Right cardiac atrium (tissue), 5 donors: ENCODE data around the gene TUFM. TPM values are rescaled to one million over a fixed set of nuclear protein-coding genes. Genes with fewer than 3 reads are reported as not detected.

Experiments
- ATAC-seq, 2 donors: fragments of 200-7000 bp; cut with Tn5 transposase; one replicate each; pipeline versions ENCODE4 v1.8.0 to v1.9.1; 2020; ENCODE audit warnings: moderate library complexity in 2 of 2, mild to moderate bottlenecking in 1 of 2
- DNase-seq, 3 donors: peaks; one replicate each; pipeline ENCODE4 v3.0.0-alpha.2; 2020
- H3K27ac ChIP-seq: one replicate; pipeline ENCODE4 v1.5.1; 2013; ENCODE audit warnings: mild to moderate bottlenecking, low read length, control low read depth, moderate library complexity
- H3K27me3 ChIP-seq: one replicate; pipeline ENCODE4 v1.6.1; 2013; ENCODE audit not compliant: control insufficient read depth, insufficient read depth
- H3K4me1 ChIP-seq: one replicate; pipeline ENCODE4 v1.6.1; 2013; ENCODE audit warnings: low read length; ENCODE audit not compliant: control insufficient read depth, insufficient read depth
- H3K4me3 ChIP-seq: one replicate; pipeline ENCODE4 v1.5.1; 2013; ENCODE audit warnings: low read length, control low read depth
- H3K9me3 ChIP-seq: one replicate; pipeline ENCODE4 v1.6.1; 2013; ENCODE audit warnings: low read length; ENCODE audit not compliant: control insufficient read depth
- WGBS: extraction: QIAGEN DNeasy Blood & Tissue Kit; methylation state at CpG from one replicate; pipeline ENCODE4 v1.1.7; 2013; 5-methylcytosine and 5-hydroxymethylcytosine counted together
- intact Hi-C, 4 donors: fragments of 100-400 bp; cut with DNase I; formaldehyde crosslinking; loops; one replicate each; pipeline versions ENCODE4 v1.11.0 to v1.14.0; 2022 to 2023
- polyA plus RNA-seq: library from polyadenylated mRNA; stranded (reverse); fragments of 200-250 nt; gene quantifications from one replicate; pipeline ENCODE4 v1.2.3, GENCODE V29; 2013
- total RNA-seq, 4 donors: library from RNA; stranded (reverse); fragmentation: NEBNext Ultra II Directional; extraction: Animal tissue kit (Norgen Biotek cat#: 25700); gene quantifications; one replicate each; pipeline ENCODE4 v1.2.1, GENCODE V29; 2021
- donor health status: healthy with polysubstance abuse.
- donor health status: DM: no; HTN: yes; CAD: no.
- donor health status: DM: no; HTN: no; CAD: no.
- donor health status: DM: no; HTN: yes; CAD: no; lungs with severe emphysema.
- donor health status: DM: yes; HTN: yes; CAD: no.

TUFM gene
- total and polyA plus RNA-seq, 5 donors = 160 to 227 (median 181) TPM

DNA sequence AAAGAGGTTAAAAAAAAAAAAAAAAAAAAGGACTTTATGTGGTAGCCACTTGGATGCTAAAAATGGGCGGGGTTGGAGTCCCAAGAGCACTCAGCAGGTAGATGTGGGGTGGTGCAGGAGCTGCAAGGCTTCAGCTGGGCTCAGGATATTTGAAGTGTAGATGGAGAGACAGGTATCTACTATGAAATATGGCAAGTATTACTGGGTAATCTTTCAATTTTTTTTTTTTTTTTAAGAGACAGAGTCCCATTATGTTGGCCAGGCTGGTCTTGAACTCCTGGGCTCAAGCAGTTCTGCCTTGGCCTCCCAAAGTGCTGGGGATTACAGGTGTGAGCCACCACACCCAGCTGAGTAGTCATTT, 7.6 kb downstream of the TUFM start:
- no peak overlapping the region for H3K4me3 ChIP-seq
- no peak overlapping the region for H3K27ac ChIP-seq
- no peaks in the 10 kb centered on the region for H3K4me1 ChIP-seq
- no peaks in the 10 kb centered on the region for H3K9me3 ChIP-seq
- H3K27me3 ChIP-seq = no peaks in the 10 kb centered on the region
- DNase-seq (no peak), ATAC-seq (no peak)
- intact Hi-C loops = no loop called here
- WGBS = 100% methylated on average over 1 of the region's 1 CpG

DNA sequence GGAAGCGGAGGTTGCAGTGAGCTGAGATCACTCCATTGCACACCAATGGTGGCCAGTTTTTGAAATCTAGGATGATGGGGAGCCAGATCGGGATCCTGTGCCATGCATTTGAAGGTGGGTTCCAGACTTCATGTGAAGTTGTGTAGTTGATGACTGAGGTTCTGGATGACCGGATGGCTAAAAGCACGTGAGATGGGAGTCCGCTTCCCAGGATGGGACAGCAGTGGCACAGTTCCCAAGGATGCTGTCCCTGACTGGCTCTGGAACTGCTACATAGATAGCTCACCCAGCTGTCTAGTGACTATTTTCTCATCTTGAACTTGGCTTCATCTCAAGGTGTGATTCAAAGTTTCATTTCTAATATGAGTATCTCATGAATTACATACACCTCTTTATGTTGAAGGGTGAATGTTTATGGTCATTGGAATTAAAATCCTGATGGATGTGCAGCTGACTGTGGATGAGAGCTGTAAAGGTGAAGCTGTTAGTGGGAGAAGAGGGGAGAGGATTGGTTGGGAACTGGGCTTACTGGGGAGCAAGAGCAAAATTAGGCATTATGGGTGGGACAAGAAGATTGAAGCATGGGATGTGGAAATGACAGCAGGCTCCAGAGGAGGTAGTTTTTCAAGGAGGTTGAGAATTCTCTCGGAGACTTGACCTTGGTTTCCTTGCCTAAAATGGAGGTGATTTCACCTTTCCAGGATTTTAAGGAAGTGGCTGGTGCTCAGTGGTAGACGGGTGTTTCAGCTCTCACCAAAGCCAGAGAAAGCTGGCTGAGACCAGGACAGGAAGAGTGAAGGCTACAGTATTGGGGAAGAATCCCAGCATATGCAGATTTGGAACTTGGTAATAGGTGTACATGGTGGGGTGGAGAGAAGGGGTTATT, 8.2 kb downstream of the TUFM start:
- no peak overlapping the region for H3K4me3 ChIP-seq
- no peaks in the 10 kb centered on the region for H3K4me1 ChIP-seq
- intact Hi-C loops = no loop called here
- no peak overlapping the region for H3K27ac ChIP-seq
- H3K27me3 ChIP-seq = no peaks in the 10 kb centered on the region
- ATAC-seq (no peak), DNase-seq (no peak)
- 87% methylated on average over 7 of the region's 7 CpGs for WGBS
- no peaks in the 10 kb centered on the region for H3K9me3 ChIP-seq

DNA sequence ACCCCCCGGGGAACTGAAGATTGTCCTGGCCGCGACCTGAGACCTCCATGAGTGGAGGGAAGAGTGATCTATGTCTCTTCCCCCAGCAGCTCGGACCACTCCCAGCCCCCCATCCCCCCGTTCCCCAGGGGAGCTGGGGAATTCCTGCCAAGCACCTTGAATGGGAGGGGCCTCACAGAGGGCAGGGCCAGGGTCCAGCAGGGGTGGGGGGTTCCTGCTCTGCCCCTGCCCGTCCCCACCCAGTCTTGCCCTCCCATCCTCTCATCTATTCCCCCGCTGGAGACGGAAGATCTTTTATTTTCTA, 9.4 kb downstream of the TUFM start:
- intact Hi-C loops = no loop called here
- Histone ChIP-seq H3K9me3 (no peaks in the 10 kb centered on the region), H3K4me1 (no peaks in the 10 kb centered on the region), H3K27ac (no peak overlapping the region), H3K27me3 (no peaks in the 10 kb centered on the region), H3K4me3 (no peak overlapping the region)
- WGBS = 79% methylated on average over 8 of the region's 8 CpGs
- DNase-seq (no peak), ATAC-seq (peak in 1 of 2 donors; percentile 4)

DNA sequence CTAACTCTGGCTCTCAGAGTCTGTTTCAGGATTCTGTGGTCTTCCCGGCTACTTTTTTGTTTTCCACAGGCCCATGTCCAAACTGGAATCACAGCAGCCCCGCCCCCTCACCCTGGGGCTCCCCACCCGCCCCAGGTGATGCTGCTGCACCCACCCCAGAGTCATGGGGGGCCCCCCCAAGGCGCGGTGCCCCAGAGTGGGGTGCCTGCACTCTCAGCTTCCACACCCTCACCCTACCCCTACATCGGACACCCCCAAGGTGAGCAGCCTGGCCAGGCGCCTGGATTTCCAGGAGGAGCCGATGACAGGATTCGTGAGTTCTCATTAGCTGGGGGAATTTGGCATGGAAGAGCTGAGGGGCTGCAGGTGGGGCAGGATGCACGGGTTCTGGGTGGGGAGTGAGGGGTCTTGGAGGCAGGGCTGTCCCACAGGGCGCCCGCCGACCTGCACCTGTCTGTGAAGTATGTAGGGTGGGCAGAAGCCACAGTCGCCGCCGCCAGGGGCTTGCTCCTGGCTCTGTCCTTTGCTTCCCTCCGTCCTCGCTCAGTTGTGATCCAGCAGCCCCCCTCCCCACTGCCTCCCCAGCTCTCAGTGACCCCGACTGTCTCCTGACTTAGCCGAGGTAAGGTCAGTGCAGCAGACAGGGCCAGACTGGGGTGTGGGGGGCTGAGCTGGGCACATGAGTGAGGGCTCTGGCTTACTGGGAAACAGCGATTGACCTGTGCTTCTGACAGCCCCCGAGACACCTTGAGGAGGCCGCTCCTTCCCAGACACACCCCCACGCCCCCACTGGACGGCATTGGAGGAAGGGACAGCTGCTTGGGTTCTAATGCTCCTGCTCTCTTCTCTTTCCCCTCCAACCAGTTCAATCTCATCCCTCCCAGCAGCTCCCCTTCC, 10.0 kb downstream of the TUFM start:
- H3K4me1 ChIP-seq = no peaks in the 10 kb centered on the region
- no peaks in the 10 kb centered on the region for H3K27me3 ChIP-seq
- ATAC-seq (peak; percentile 6 to 27), DNase-seq (no peak)
- no peak overlapping the region for H3K4me3 ChIP-seq
- H3K27ac ChIP-seq = no peak overlapping the region
- intact Hi-C loops = no loop called here
- H3K9me3 ChIP-seq = no peaks in the 10 kb centered on the region
- 94% methylated on average over 25 of the region's 25 CpGs for WGBS

DNA sequence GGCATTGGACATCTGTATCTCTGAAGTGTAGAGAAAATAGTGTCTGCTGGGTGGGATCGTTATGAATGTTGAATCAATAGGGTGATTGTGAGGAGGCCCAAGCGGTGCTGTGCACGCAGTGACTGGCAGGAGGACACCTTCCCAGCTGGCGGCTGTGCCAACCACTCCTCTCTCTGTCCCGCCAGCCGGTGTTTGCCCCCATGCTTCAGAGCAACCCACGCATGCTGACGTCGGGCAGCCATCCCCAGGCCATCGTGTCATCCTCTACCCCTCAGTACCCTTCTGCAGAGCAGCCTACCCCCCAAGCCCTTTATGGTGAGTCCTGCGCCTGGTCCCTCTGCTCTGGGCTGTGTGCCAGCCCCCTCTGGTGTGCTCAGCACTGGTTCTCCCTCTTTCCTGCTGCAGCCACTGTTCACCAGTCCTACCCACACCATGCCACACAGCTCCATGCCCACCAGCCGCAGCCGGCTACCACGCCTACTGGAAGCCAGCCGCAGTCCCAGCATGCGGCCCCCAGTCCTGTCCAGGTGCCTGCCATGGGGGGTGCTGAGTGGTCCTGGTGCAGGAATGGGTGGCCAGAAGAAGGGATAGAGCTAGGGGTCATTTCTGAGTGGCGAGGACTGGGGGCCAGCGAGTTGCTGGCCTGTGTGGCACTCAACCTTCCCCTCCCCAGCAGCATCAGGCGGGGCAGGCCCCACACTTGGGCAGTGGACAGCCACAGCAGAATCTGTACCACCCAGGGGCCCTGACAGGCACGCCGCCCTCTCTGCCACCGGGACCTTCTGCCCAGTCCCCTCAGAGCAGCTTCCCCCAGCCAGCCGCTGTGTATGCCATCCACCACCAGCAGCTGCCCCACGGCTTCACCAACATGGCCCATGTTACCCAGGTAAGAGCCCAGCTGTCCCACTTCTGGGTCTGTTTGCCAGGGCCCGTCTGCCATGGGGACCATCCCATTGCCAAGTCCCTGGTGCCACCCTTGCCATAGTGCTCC, 11.0 kb downstream of the TUFM start:
- H3K9me3 ChIP-seq = no peaks in the 10 kb centered on the region
- H3K4me1 ChIP-seq = no peaks in the 10 kb centered on the region
- DNase-seq (no peak), ATAC-seq (peak; percentile 10 to 14)
- 93% methylated on average over 25 of the region's 25 CpGs for WGBS
- no peaks in the 10 kb centered on the region for H3K27me3 ChIP-seq
- H3K4me3 ChIP-seq = no peak overlapping the region
- H3K27ac ChIP-seq = no peak overlapping the region
- intact Hi-C loops = no loop called here

DNA sequence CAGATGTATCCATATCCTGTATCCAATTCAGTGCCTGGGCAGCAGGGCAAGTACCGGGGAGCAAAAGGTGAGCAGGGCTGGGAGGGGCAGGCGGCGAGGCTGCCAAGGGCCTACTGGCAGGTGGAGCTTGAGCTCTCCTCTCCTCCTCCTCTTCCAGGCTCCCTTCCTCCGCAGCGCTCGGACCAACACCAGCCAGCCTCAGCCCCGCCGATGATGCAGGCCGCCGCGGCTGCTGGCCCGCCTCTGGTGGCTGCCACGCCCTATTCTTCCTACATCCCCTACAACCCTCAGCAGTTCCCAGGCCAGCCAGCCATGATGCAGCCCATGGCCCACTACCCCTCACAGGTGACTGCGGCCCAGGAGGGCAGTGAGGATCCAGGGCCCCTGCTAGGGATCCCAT, 11.8 kb downstream of the TUFM start:
- no peaks in the 10 kb centered on the region for H3K9me3 ChIP-seq
- H3K4me3 ChIP-seq = no peak overlapping the region
- no peak overlapping the region for H3K27ac ChIP-seq
- no peaks in the 10 kb centered on the region for H3K4me1 ChIP-seq
- whole genome bisulfite sequencing = 92% methylated on average over 14 of the region's 14 CpGs
- no peak for ATAC-seq
- no peak for DNase-seq
- no peaks in the 10 kb centered on the region for H3K27me3 ChIP-seq
- intact Hi-C loops = no loop called here

DNA sequence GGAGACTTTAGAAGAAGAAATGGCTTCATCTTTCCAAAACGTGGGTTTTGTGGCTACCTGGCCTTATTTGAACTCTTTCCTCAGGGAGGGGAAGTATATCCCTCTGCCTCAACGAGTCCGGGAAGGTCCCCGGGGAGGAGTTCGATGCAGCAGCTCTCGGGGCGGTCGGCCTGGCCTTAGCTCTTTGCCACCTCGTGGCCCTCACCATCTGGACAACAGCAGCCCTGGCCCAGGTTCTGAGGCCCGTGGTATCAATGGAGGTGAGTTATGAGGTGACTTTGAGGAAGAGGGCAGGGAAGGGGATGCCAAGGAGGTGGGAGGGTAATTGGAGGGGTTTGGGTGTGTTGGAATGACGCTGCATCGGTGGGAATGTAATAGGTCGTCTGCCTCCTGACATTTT, 15.6 kb downstream of the TUFM start:
- ATAC-seq = no peak
- H3K27ac ChIP-seq = no peak overlapping the region
- no peaks in the 10 kb centered on the region for H3K9me3 ChIP-seq
- intact Hi-C loops = no loop called here
- no peak for DNase-seq
- WGBS = 88% methylated on average over 13 of the region's 13 CpGs
- no peaks in the 10 kb centered on the region for H3K27me3 ChIP-seq
- no peak overlapping the region for H3K4me3 ChIP-seq
- H3K4me1 ChIP-seq = no peaks in the 10 kb centered on the region

DNA sequence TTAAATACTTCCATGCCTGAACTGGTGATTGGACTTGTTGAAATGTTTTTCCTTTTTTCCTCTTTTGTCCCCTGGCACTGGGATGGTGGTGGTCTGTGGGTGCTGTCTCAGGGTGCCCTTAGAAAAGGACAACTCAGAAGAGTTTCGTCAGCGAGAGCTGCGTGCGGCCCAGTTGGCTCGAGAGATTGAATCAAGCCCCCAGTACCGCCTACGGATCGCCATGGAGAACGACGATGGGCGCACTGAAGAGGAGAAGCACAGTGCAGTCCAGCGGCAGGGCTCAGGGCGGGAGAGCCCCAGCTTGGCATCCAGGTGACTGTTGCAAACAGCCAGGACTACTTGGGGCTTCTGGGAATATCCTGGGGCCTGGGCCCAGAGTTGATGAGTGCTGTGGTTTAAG, 16.4 kb downstream of the TUFM start:
- no peaks in the 10 kb centered on the region for H3K9me3 ChIP-seq
- no peaks in the 10 kb centered on the region for H3K4me1 ChIP-seq
- intact Hi-C loops = no loop called here
- no peak overlapping the region for H3K27ac ChIP-seq
- DNase-seq (peak in 1 of 3 donors; percentile 54), ATAC-seq (no peak)
- 94% methylated on average over 13 of the region's 13 CpGs for WGBS
- no peak overlapping the region for H3K4me3 ChIP-seq
- no peaks in the 10 kb centered on the region for H3K27me3 ChIP-seq

DNA sequence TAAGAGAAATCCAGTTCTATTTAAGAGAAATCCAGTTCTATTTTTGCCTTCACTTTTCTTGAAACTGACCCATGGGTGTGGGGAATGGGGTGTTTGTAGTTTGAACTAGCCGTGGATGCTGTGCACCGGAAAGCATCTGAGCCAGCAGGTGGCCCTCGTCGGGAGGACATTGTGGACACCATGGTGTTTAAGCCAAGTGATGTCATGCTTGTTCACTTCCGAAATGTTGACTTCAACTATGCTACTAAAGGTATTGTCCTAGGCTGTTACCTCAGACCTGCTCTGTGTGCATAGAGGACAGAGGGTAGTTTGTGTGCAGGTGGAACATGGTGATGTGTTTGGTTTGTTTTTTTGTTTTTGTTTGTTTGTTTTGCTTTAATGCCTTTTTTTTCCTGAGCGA, 20.0 kb downstream of the TUFM start:
- intact Hi-C loops = no loop called here
- no peaks in the 10 kb centered on the region for H3K4me1 ChIP-seq
- H3K9me3 ChIP-seq = no peaks in the 10 kb centered on the region
- DNase-seq (no peak), ATAC-seq (no peak)
- no peaks in the 10 kb centered on the region for H3K27me3 ChIP-seq
- WGBS = 42% methylated on average over 6 of the region's 6 CpGs
- no peak overlapping the region for H3K4me3 ChIP-seq
- no peak overlapping the region for H3K27ac ChIP-seq

DNA sequence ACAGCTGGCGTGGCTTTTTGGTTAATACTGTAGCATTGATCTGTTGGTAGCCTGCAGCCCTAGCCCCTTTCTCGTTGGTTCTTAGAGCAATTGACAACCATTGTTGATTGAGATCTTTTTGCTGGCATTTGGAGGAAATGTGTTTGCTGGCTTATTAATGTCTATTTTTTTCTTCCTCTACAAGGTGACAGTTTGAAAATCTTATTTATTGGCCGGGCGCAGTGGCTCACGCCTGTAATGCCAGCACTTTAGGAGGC, 21.5 kb downstream of the TUFM start:
- H3K9me3 ChIP-seq = no peaks in the 10 kb centered on the region
- no peaks in the 10 kb centered on the region for H3K4me1 ChIP-seq
- DNase-seq = no peak
- H3K4me3 ChIP-seq = peak overlapping the region; percentile 99
- ATAC-seq = no peak
- H3K27me3 ChIP-seq = no peaks in the 10 kb centered on the region
- intact Hi-C loops = loop anchor here in 1 of 4 donors (5.0 kb wide), 1 partner anchor 118 kb away; no protein-coding TSS in a partner anchor
- WGBS = 36% methylated on average over 5 of the region's 5 CpGs
- peak overlapping the region; percentile 90 for H3K27ac ChIP-seq
